ENCODE results near the gene CFAP46. TPM values are rescaled to one million over a fixed set of nuclear protein-coding genes. Genes with fewer than 3 reads are reported as not detected.
"Not testable (repeated sequence)": the region's sequence is repeated elsewhere in the genome, so short reads cannot be mapped to it uniquely, and the experiment has no call there.

CFAP46 gene
- total RNA-seq, 1 donor from 2014 or later, result not detected

DNA sequence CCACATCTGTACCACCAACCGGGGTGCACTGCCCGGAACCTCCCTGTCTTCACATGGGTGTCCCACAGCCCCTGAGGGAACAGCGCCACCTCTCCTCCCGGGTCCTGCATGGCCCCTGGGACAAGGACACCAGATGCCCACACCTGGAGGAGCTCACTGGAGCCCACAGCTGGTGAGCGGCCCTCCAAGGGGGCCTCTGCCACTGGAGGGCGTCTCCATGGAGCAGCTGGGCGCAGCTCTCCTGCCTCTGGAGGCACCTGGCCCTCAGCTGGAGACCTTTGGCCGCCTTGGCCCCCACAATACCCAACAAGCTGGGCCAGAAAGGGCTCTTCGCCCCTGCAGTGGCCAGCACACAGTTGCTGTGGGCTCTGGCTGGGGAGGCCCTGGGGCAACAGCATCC lies 149.2 kb downstream of the CFAP46 start:
- DNase-seq (ENCODE audit: low spot score in 2 of 2), result no peak
- intact Hi-C loops (cut with DNase I), result no loop called here
- no peaks in the 10 kb centered on the region for H3K9me3 ChIP-seq
- H3K36me3 ChIP-seq, result no peaks in the 10 kb centered on the region
- no peak overlapping the region for H3K27ac ChIP-seq
- H3K27me3 ChIP-seq, result peaks cover 7% of the 10 kb centered on the region
- H3K4me1 ChIP-seq, result no peaks in the 10 kb centered on the region
- H3K4me3 ChIP-seq, result no peak overlapping the region
- TF ChIP-seq, protein P1, sequence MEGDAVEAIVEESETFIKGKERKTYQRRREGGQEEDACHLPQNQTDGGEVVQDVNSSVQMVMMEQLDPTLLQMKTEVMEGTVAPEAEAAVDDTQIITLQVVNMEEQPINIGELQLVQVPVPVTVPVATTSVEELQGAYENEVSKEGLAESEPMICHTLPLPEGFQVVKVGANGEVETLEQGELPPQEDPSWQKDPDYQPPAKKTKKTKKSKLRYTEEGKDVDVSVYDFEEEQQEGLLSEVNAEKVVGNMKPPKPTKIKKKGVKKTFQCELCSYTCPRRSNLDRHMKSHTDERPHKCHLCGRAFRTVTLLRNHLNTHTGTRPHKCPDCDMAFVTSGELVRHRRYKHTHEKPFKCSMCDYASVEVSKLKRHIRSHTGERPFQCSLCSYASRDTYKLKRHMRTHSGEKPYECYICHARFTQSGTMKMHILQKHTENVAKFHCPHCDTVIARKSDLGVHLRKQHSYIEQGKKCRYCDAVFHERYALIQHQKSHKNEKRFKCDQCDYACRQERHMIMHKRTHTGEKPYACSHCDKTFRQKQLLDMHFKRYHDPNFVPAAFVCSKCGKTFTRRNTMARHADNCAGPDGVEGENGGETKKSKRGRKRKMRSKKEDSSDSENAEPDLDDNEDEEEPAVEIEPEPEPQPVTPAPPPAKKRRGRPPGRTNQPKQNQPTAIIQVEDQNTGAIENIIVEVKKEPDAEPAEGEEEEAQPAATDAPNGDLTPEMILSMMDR (IDR thresholded peaks at IDR 0.05), result no peak

DNA sequence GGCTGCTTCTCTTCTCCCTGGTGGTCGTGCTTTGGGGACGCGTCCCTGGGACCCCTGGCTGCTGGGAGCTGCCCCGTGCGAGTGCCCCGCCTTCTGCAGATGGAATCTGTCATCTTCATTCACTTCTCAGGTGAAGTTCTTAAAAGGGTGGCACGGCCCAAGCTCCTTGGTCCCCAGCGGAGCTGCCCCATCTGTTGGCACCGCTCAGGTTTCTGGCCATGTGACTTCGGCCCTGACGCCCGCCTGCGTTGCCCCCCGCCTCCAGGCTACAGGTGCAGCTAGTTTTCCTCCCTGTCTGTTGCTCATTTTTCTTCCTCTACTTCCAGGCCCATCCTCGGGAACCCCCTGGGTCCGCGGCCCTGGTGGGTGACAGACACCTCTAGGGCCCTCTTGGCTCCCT lies 149.6 kb downstream of the CFAP46 start:
- Histone ChIP-seq H3K36me3 (no peaks in the 10 kb centered on the region), H3K4me1 (no peaks in the 10 kb centered on the region), H3K4me3 (no peak overlapping the region), H3K9me3 (no peaks in the 10 kb centered on the region), H3K27ac (no peak overlapping the region), H3K27me3 (peaks cover 10% of the 10 kb centered on the region)
- TF ChIP-seq, protein P1 (IDR thresholded peaks at IDR 0.05), result no peak
- DNase-seq (ENCODE audit: low spot score in 2 of 2), result no peak
- intact Hi-C loops (cut with DNase I), result no loop called here

DNA sequence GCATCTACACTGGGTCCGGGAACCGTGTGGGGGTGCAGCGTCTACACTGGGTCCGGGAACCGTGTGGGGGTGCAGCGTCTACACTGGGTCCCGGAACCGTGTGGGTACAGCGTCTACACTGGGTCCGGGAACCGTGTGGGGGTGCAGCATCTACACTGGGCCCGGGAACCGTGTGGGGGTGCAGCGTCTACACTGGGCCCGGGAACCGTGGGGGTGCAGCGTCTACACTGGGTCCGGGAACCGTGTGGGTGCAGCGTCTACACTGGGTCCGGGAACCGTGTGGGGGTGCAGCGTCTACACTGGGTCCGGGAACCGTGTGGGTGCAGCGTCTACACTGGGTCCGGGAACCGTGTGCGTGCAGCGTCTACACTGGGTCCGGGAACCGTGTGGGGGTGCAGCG lies 150.3 kb downstream of the CFAP46 start:
- peaks cover 15% of the 10 kb centered on the region for H3K27me3 ChIP-seq
- H3K4me1 ChIP-seq; H3K36me3 ChIP-seq; H3K9me3 ChIP-seq; H3K4me3 ChIP-seq; intact Hi-C loops (cut with DNase I); H3K27ac ChIP-seq; DNase-seq (ENCODE audit: low spot score in 2 of 2): not testable (repeated sequence)

DNA sequence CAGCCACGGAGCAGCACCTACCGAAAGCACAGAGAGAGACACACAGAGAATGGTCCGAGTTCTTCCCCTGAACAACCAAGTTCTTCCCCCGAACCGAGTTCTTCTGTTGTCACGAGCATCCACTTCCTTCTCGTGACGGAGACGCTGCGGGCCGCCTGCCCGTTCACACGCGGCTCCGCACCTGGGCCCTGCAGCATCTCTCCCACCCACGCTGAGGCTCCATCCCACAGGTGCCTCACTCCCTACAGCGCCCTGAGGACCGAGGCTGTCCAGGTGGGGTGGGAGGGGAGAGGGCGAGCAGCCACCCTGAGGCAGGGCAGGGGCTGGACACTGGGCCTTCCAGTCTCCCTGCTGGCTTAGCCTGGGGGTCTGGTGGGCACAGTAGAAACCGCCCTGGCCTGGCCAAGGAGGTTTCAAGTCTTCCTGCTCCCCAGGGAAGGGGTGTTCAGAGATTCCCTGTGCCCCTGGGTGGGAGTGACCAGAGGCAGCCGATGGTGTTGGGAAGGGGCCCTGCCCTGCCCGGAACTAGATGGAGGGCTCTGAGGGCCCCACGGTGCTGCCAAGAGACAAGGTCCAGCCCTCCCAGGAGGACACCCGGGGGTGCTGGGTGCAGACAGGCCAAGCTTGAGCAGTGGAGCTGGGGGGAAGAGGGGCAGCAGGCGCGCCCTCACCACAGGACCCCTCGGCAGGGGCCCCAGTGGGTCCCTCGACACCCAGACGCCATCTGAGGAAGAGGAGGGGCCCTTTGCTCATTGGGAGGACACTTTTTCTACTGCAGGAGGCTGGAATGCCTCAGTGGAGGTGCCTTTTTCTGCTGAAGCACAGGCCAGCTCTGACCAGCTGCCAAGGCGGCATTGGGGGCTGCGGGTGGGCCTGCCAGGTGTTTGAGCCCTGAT lies 151.2 kb downstream of the CFAP46 start:
- no peaks in the 10 kb centered on the region for H3K9me3 ChIP-seq
- peaks cover 24% of the 10 kb centered on the region for H3K27me3 ChIP-seq
- no peak for DNase-seq (ENCODE audit: low spot score in 2 of 2)
- no peak overlapping the region for H3K4me3 ChIP-seq
- peaks cover 6 to 11% of the 10 kb centered on the region in 2 donors for H3K4me1 ChIP-seq
- H3K36me3 ChIP-seq, result no peaks in the 10 kb centered on the region
- H3K27ac ChIP-seq, result no peak overlapping the region
- TF ChIP-seq, protein P1 (IDR thresholded peaks at IDR 0.05), result no peak
- intact Hi-C loops (cut with DNase I), result no loop called here

DNA sequence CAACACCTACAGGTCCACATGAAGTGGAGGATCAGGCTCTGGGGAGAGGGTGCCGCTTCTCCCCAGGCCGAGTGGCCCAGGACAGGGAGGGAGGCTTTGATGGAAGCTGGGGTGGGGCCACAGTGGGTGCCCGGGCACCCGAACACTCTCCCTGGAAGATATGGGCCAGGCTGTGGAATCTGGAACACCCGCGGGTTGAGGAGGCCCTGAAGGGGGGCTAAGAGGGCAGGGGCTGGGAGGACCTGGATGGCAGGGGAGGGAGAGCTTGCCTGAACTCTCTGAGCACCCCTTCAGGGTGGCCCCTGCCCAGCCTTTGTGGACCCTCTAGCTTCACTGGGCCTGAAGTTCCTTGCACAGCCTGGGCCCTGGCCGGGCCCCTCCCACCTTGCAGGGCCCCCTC lies 151.9 kb downstream of the CFAP46 start:
- peaks cover 24% of the 10 kb centered on the region for H3K27me3 ChIP-seq
- H3K9me3 ChIP-seq, result no peaks in the 10 kb centered on the region
- H3K4me1 ChIP-seq, result peaks cover 6 to 11% of the 10 kb centered on the region in 2 donors
- TF ChIP-seq, protein P1 (IDR thresholded peaks at IDR 0.05), result no peak
- intact Hi-C loops (cut with DNase I), result no loop called here
- H3K4me3 ChIP-seq, result no peak overlapping the region
- no peak overlapping the region for H3K27ac ChIP-seq
- no peak for DNase-seq (ENCODE audit: low spot score in 2 of 2)
- no peaks in the 10 kb centered on the region for H3K36me3 ChIP-seq

DNA sequence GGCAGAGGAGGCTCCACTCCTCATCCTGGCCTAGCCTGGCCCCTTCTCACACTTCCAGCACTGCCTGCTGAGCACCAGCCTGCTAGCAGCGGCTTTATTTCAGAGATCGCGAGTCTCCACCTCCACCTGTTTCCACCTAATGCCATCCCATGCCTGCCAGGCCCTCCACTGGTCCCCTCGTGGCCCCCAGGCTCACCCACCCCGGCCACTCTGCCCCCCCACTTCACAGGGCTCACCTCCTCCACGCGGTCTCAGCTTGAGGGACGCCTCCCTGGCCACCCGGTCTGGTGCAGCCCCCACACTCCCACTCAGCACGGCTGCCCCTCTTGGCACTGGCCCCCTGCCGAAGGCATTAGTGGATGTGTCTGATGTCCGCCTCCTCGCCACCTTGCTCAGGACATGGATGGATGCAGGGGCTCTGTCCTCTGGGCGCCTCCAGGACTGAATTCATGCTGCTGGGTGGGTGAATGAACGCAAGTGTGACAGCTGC lies 152.7 kb downstream of the CFAP46 start:
- no peak for DNase-seq (ENCODE audit: low spot score in 2 of 2)
- intact Hi-C loops (cut with DNase I), result no loop called here
- Histone ChIP-seq H3K27me3 (peaks cover 30% of the 10 kb centered on the region), H3K9me3 (no peaks in the 10 kb centered on the region), H3K4me1 (peaks cover 6 to 11% of the 10 kb centered on the region in 2 donors), H3K4me3 (no peak overlapping the region), H3K27ac (no peak overlapping the region), H3K36me3 (no peaks in the 10 kb centered on the region)
- TF ChIP-seq, protein P1 (IDR thresholded peaks at IDR 0.05), result no peak
